ENCODE results near the gene SH3D19.

- TF ChIP-seq CTCF (conservative IDR thresholded peaks at IDR 0.05; ENCODE audit: low read length) (no peak), EZH2phosphoT487 (IDR thresholded peaks at IDR 0.05; ENCODE audit: borderline replicate concordance) (no peak)
Observed at GRCh38 chr4:151174784-151175183, 150.6 kb downstream of the SH3D19 start.

Data from Loucy (cell line).